Measurements from ENCODE around the gene RPTOR. TPM values are rescaled to one million over a fixed set of nuclear protein-coding genes. Genes with fewer than 3 reads are reported as not detected.

RPTOR gene
- polyA plus RNA-seq, 4 donors = 3.2 to 16.5 (median 10.1) TPM

DNA sequence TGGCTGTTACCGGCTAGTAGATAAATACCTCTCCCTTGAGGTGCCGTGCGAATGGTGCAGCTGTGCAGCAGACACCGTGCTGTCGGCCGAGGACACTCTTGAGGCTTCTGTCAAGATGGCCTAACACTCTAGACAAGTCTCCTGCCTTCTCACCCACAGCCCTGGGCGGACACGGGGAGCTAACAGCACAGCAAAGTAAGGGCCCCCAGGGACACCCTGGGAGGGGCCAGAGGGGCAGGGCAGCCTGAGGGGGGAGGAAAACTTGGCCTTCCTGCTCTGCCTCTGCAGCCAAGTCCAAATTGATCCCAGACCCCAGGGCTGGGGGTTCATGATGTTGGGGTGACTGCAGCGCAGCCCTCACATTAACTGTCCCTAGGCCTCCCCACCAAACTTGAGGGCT, 210.2 kb downstream of the RPTOR start:
- Histone ChIP-seq H3K4me3 (ENCODE audit: low read depth in 1 of 3, low read length in 3 of 3) (no peak overlapping the region), H3K36me3 (ENCODE audit: control insufficient read depth in 3 of 3, insufficient read depth in 2 of 3, low read depth in 1 of 3, low read length in 3 of 3) (peaks cover 0 to 40% (median 3%) of the 10 kb centered on the region in 3 donors), H3K4me1 (ENCODE audit: control insufficient read depth in 3 of 3, insufficient read depth in 2 of 3, low read depth in 1 of 3, low read length in 2 of 3) (no peaks in the 10 kb centered on the region), H3K27me3 (ENCODE audit: control insufficient read depth in 3 of 3, insufficient read depth in 3 of 3, low read length in 3 of 3) (no peaks in the 10 kb centered on the region), H3K9me3 (ENCODE audit: control insufficient read depth in 2 of 2, insufficient read depth in 1 of 2, low read depth in 1 of 2, low read length in 1 of 2) (no peaks in the 10 kb centered on the region), H3K27ac (ENCODE audit: low read depth in 1 of 3, low read length in 2 of 3) (no peak overlapping the region)
- DNase-seq (no peak), FAIRE-seq (no peak)
- WGBS, 3 donors = 90 to 97% (median 91%) methylated on average over 9 of the region's 9 CpGs

DNA sequence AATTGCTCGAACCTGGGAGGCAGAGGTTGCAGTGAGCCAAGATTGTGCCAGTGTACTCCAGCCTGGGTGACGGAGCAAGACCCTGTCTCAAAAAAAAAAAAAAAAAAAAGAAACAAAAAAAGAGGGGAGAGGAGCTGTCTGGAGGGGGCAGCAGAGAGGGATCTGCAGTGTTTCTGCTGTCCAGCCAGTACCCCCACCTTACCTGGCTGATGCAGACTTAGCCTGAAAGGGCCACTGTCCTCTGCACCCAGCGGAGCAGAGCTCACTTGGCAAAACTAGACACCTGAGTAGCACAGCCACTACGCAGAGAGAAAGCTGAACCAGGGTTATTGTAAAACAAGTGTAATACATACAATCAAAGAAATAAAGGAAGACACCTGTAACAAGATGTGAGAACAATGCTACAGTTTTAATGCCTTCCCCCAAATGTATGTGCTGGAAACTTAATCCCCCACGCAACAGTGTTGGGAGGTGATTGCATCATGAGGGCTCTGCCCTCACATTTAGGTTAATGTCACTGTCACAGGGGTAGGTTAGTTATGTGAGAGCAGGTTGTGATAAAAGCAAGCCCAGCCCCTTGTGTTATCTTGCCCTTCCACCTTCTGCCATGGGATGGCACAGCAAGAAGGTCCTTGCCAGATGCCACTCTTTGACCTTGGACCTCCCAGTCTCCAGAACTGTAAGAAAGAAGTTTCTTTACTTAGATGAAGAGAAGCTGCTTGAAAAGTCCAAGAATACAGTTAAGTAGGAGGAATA, 211.2 kb downstream of the RPTOR start:
- no peaks in the 10 kb centered on the region for H3K27me3 ChIP-seq (ENCODE audit: control insufficient read depth in 3 of 3, insufficient read depth in 3 of 3, low read length in 3 of 3)
- WGBS, 3 donors = 95 to 97% (median 96%) methylated on average over 5 of the region's 5 CpGs

DNA sequence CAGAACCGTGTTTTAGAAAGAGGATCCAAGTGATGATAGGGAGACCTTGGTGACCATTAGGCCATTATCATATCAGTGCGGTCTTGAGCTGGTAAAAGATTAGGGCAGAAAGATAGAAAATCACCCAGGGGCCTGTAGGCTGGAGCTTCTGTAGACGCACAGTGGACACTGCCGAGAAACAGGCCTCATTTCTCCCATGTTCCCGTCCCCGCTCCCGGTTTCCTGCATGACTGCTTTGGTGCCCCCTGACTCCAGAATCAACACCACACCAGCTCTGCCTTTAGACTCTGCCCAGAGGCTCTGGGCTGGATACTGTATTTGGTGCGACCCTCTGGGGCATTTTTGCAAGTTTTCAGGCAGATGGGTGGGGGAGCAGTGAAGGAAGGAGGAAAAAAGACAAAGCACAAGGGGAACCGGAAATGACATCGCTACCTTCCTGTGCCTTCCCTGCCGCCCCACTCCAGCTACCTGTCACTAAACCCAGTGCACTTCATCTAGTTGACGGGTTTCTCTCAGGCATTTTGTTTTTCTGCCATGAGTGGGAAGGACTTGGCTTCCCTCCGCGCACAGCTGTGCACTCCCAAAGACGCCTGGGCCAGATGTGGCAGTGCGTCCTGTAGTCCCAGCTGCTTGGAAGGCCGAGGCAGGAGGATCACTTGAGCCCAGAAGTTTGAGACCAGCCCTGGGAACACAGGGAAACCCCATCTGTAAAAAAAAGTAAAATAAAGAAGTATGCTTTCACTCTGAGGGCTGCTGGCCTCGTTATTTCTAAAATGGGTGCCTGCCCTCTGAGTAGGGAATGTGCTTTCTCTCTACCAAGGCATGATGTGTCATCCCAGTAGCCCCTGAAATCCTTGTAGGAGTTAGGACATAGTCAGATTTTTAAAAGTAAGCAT, 214.1 kb downstream of the RPTOR start:
- Histone ChIP-seq H3K36me3 (ENCODE audit: control insufficient read depth in 3 of 3, insufficient read depth in 2 of 3, low read depth in 1 of 3, low read length in 3 of 3) (peaks cover 0 to 35% (median 3%) of the 10 kb centered on the region in 3 donors), H3K27ac (ENCODE audit: low read depth in 1 of 3, low read length in 2 of 3) (peak overlapping the region in 1 of 3 donors; percentile 66), H3K9me3 (ENCODE audit: control insufficient read depth in 2 of 2, insufficient read depth in 1 of 2, low read depth in 1 of 2, low read length in 1 of 2) (no peaks in the 10 kb centered on the region), H3K4me3 (ENCODE audit: low read depth in 1 of 3, low read length in 3 of 3) (no peak overlapping the region), H3K4me1 (ENCODE audit: control insufficient read depth in 3 of 3, insufficient read depth in 2 of 3, low read depth in 1 of 3, low read length in 2 of 3) (no peaks in the 10 kb centered on the region), H3K27me3 (ENCODE audit: control insufficient read depth in 3 of 3, insufficient read depth in 3 of 3, low read length in 3 of 3) (no peaks in the 10 kb centered on the region)
- no peak for DNase-seq
- WGBS, 3 donors = 76 to 89% (median 86%) methylated on average over 18 of the region's 18 CpGs
- FAIRE-seq = no peak

More for the DNA sequence above, 211.2 kb downstream of the RPTOR start:
- H3K36me3 ChIP-seq (ENCODE audit: control insufficient read depth in 3 of 3, insufficient read depth in 2 of 3, low read depth in 1 of 3, low read length in 3 of 3) = peaks cover 0 to 37% (median 3%) of the 10 kb centered on the region in 3 donors
- no peak overlapping the region for H3K27ac ChIP-seq (ENCODE audit: low read depth in 1 of 3, low read length in 2 of 3)
- DNase-seq (no peak), FAIRE-seq (no peak)
- no peak overlapping the region for H3K4me3 ChIP-seq (ENCODE audit: low read depth in 1 of 3, low read length in 3 of 3)
- no peaks in the 10 kb centered on the region for H3K9me3 ChIP-seq (ENCODE audit: control insufficient read depth in 2 of 2, insufficient read depth in 1 of 2, low read depth in 1 of 2, low read length in 1 of 2)
- H3K4me1 ChIP-seq (ENCODE audit: control insufficient read depth in 3 of 3, insufficient read depth in 2 of 3, low read depth in 1 of 3, low read length in 2 of 3) = no peaks in the 10 kb centered on the region

DNA sequence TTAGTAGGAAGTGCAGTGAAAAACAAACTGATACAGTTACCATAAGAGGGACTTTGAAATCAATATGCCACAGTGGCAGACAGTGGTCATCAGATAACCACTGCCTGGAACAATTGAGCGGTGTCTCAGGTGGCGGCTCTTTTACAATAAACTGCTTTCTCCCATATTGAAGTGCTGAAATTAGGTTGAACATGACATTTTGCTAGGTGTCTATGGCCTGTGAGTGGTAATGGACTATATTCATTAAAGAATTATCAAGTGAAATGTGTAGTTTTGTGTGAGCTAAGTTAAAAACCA, 214.7 kb downstream of the RPTOR start:
- Histone ChIP-seq H3K9me3 (ENCODE audit: control insufficient read depth in 2 of 2, insufficient read depth in 1 of 2, low read depth in 1 of 2, low read length in 1 of 2) (no peaks in the 10 kb centered on the region), H3K4me3 (ENCODE audit: low read depth in 1 of 3, low read length in 3 of 3) (no peak overlapping the region), H3K4me1 (ENCODE audit: control insufficient read depth in 3 of 3, insufficient read depth in 2 of 3, low read depth in 1 of 3, low read length in 2 of 3) (no peaks in the 10 kb centered on the region), H3K27ac (ENCODE audit: low read depth in 1 of 3, low read length in 2 of 3) (peak overlapping the region in 1 of 3 donors; percentile 66), H3K36me3 (ENCODE audit: control insufficient read depth in 3 of 3, insufficient read depth in 2 of 3, low read depth in 1 of 3, low read length in 3 of 3) (peaks cover 0 to 30% (median 0%) of the 10 kb centered on the region in 3 donors), H3K27me3 (ENCODE audit: control insufficient read depth in 3 of 3, insufficient read depth in 3 of 3, low read length in 3 of 3) (no peaks in the 10 kb centered on the region)
- WGBS, 3 donors = 77 to 81% (median 80%) methylated on average over 2 of the region's 2 CpGs
- no peak for FAIRE-seq
- no peak for DNase-seq

DNA sequence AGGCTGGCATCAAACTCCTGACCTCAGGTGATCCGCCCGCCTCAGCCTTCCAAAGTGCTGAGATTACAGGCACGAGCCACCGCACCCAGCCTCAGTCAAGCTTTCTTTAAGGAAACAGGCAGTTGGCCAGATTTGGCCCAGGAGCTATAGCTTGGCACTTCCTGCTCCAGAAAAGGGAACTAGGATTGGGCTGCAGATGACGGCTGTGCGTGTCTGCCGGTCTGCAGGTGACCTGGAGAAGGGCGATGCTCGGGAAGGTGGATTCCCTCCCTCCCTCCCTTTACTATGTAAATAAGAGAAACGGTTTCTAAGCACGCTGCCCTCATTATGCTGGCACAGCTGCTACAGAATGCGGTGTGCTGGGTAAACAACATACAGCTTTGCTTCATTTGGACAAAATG, 215.9 kb downstream of the RPTOR start:
- 13 to 46% (median 34%) methylated on average over 12 of the region's 12 CpGs for WGBS, 3 donors
- DNase-seq = peak in 1 of 2 donors; percentile 77
- H3K27ac ChIP-seq (ENCODE audit: low read depth in 1 of 3, low read length in 2 of 3) = no peak overlapping the region

DNA sequence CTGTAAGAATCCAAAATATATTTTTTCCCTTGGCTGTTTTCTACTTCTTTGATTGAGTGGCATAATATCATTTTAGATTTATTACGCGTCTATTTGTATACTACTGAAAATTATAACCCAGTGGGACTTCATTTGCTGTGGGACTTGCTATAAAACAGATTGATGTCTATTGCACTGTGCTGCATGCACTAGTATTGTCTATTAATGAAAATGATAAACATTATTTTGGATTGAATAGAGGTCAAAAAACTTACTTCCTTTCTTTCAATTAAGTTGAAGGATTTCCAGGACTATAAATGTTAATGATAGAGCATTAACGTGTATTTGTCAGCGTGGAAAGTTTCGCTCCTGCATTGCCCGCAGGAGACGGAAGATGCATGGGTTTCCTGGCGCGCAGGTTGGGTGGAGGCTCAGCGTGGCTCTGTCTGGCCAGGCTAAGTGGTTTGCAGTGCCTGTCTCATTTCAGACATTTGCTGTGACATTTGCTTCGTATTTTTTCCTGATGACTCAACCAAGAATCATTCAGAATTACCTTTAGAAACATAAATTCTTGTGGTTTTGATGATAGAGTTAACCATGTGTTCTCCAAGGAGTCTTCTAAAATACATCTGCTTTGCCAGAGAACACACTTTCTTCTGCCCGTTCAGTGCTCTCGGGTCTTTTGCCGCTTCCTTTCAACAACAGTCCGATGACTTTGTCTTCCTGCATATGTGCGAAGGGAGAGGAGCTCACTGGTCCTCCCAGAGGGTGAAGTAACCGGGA, 216.7 kb downstream of the RPTOR start:
- no peak for DNase-seq
- H3K4me3 ChIP-seq (ENCODE audit: low read depth in 1 of 3, low read length in 3 of 3) = no peak overlapping the region
- peaks cover 0 to 22% (median 0%) of the 10 kb centered on the region in 3 donors for H3K36me3 ChIP-seq (ENCODE audit: control insufficient read depth in 3 of 3, insufficient read depth in 2 of 3, low read depth in 1 of 3, low read length in 3 of 3)
- no peaks in the 10 kb centered on the region for H3K4me1 ChIP-seq (ENCODE audit: control insufficient read depth in 3 of 3, insufficient read depth in 2 of 3, low read depth in 1 of 3, low read length in 2 of 3)
- 67 to 80% (median 72%) methylated on average over 17 of the region's 17 CpGs for WGBS, 3 donors
- FAIRE-seq = no peak
- no peaks in the 10 kb centered on the region for H3K27me3 ChIP-seq (ENCODE audit: control insufficient read depth in 3 of 3, insufficient read depth in 3 of 3, low read length in 3 of 3)
- H3K9me3 ChIP-seq (ENCODE audit: control insufficient read depth in 2 of 2, insufficient read depth in 1 of 2, low read depth in 1 of 2, low read length in 1 of 2) = no peaks in the 10 kb centered on the region
- H3K27ac ChIP-seq (ENCODE audit: low read depth in 1 of 3, low read length in 2 of 3) = peak overlapping the region in 1 of 3 donors; percentile 71

More for the DNA sequence above, 215.9 kb downstream of the RPTOR start:
- Histone ChIP-seq H3K36me3 (ENCODE audit: control insufficient read depth in 3 of 3, insufficient read depth in 2 of 3, low read depth in 1 of 3, low read length in 3 of 3) (peaks cover 0 to 24% (median 0%) of the 10 kb centered on the region in 3 donors), H3K4me3 (ENCODE audit: low read depth in 1 of 3, low read length in 3 of 3) (no peak overlapping the region), H3K27me3 (ENCODE audit: control insufficient read depth in 3 of 3, insufficient read depth in 3 of 3, low read length in 3 of 3) (no peaks in the 10 kb centered on the region), H3K4me1 (ENCODE audit: control insufficient read depth in 3 of 3, insufficient read depth in 2 of 3, low read depth in 1 of 3, low read length in 2 of 3) (no peaks in the 10 kb centered on the region), H3K9me3 (ENCODE audit: control insufficient read depth in 2 of 2, insufficient read depth in 1 of 2, low read depth in 1 of 2, low read length in 1 of 2) (no peaks in the 10 kb centered on the region)
- FAIRE-seq = no peak

DNA sequence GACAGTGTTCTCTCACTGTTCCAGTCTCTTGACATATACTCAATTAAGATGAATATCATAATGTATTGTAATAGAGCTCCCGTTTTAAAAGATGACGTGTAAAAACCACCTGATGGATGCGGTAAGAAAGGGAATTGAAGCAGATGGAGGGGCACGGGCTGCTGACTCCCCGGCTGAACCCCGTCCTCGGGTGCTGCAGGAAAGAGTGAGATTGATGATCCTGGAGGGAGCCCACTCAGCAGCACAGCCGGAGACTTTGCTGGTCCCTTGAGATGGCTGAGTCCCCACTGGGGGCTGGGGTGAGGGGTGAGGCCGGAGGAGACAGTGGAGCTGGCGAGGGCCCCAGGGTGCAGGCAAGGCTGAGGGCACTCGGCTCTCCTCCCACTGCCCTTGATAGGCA, 217.4 kb downstream of the RPTOR start:
- Histone ChIP-seq H3K9me3 (ENCODE audit: control insufficient read depth in 2 of 2, insufficient read depth in 1 of 2, low read depth in 1 of 2, low read length in 1 of 2) (no peaks in the 10 kb centered on the region), H3K27ac (ENCODE audit: low read depth in 1 of 3, low read length in 2 of 3) (peak overlapping the region in 1 of 3 donors; percentile 71)
- FAIRE-seq = no peak

DNA sequence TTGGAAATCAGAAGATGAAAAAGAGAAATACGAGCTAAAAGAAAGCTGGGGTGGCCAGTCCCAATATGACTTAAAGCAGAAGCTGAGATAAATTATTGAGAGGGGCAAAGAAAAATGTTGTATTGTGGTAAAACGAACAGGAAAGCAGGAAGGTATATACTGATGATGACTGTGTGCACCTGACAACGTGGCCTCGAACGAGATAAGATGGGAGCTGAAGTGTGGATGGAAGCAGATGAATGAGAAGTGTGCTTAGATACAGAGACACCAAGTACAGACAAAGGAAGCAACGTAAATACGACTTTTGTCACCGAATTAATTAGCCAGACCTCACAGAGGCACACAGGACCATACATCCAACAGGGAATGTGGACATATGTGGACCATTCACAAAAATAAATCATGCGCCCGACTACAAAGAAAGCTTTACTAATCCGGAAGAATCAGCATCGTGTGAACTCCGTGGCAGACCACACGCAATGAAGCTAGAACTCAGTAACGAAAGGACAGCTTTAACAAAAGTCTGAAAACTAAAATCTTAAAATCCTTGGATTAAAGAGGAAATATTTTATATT, 218.7 kb downstream of the RPTOR start:
- Histone ChIP-seq H3K27me3 (ENCODE audit: control insufficient read depth in 3 of 3, insufficient read depth in 3 of 3, low read length in 3 of 3) (no peaks in the 10 kb centered on the region), H3K4me1 (ENCODE audit: control insufficient read depth in 3 of 3, insufficient read depth in 2 of 3, low read depth in 1 of 3, low read length in 2 of 3) (no peaks in the 10 kb centered on the region), H3K27ac (ENCODE audit: low read depth in 1 of 3, low read length in 2 of 3) (no peak overlapping the region), H3K9me3 (ENCODE audit: control insufficient read depth in 2 of 2, insufficient read depth in 1 of 2, low read depth in 1 of 2, low read length in 1 of 2) (no peaks in the 10 kb centered on the region), H3K4me3 (ENCODE audit: low read depth in 1 of 3, low read length in 3 of 3) (no peak overlapping the region), H3K36me3 (ENCODE audit: control insufficient read depth in 3 of 3, insufficient read depth in 2 of 3, low read depth in 1 of 3, low read length in 3 of 3) (peaks cover 0 to 17% (median 0%) of the 10 kb centered on the region in 3 donors)
- DNase-seq (no peak), FAIRE-seq (no peak)
- WGBS, 3 donors = 80 to 85% (median 80%) methylated on average over 15 of the region's 15 CpGs

More for the DNA sequence above, 217.4 kb downstream of the RPTOR start:
- no peak overlapping the region for H3K4me3 ChIP-seq (ENCODE audit: low read depth in 1 of 3, low read length in 3 of 3)
- no peaks in the 10 kb centered on the region for H3K27me3 ChIP-seq (ENCODE audit: control insufficient read depth in 3 of 3, insufficient read depth in 3 of 3, low read length in 3 of 3)
- DNase-seq = no peak
- WGBS, 3 donors = 80 to 88% (median 87%) methylated on average over 11 of the region's 11 CpGs
- peaks cover 0 to 21% (median 0%) of the 10 kb centered on the region in 3 donors for H3K36me3 ChIP-seq (ENCODE audit: control insufficient read depth in 3 of 3, insufficient read depth in 2 of 3, low read depth in 1 of 3, low read length in 3 of 3)
- no peaks in the 10 kb centered on the region for H3K4me1 ChIP-seq (ENCODE audit: control insufficient read depth in 3 of 3, insufficient read depth in 2 of 3, low read depth in 1 of 3, low read length in 2 of 3)

All from small intestine (tissue), 7 donors.